Measurements from ENCODE around the gene MED12L. TPM values are rescaled to one million over a fixed set of nuclear protein-coding genes. Genes with fewer than 3 reads are reported as not detected.

The MED12L gene
- total RNA-seq, 1 experiment from 2014 or later = 14.9 TPM

- H2BK5ac ChIP-seq (ENCODE audit: insufficient read length, low read length) = no peak overlapping the region
- Mint-ChIP-seq H3K4me1 (peaks cover 37 to 44% of the 10 kb centered on the region in 2 experiments), H3K27ac (peak overlapping the region in 1 of 3 experiments; percentile 4; a peak in 1 of 7 replicates), H3K4me3 (no peak overlapping the region), H3K36me3 (ENCODE audit: insufficient read depth in 1 of 3, low read depth in 3 of 3) (peaks cover 6 to 11% (median 10%) of the 10 kb centered on the region in 3 experiments; a peak in 6 of 7 replicates), H3K27me3 (ENCODE audit: low read depth) (no peaks in the 10 kb centered on the region), H3K9me3 (peaks cover 0 to 2% of the 10 kb centered on the region in 2 experiments; a peak in 1 of 5 replicates)
- no peak overlapping the region for H3K18ac ChIP-seq (ENCODE audit: insufficient read length, low read depth, low read length)
- no peak for DNase-seq
- H2AFZ ChIP-seq (ENCODE audit: low read length) = no peak overlapping the region
- no peak overlapping the region for H4K5ac ChIP-seq (ENCODE audit: insufficient read length, low read depth, low read length)
- no peaks in the 10 kb centered on the region for H3K9me3 ChIP-seq (ENCODE audit: control insufficient read depth, low read depth, low read length)
- H3K9ac ChIP-seq (ENCODE audit: extremely low read depth, insufficient read length, low read length) = no peak overlapping the region
- peaks cover 13% of the 10 kb centered on the region for H3K79me1 ChIP-seq (ENCODE audit: insufficient read depth, low read depth, low read length, poor library complexity, severe bottlenecking)
- H3K4ac ChIP-seq (ENCODE audit: low read depth, low read length) = no peak overlapping the region
- H4K91ac ChIP-seq (ENCODE audit: insufficient read length, low read depth, low read length) = no peak overlapping the region
- no peak overlapping the region for H3K56ac ChIP-seq (ENCODE audit: insufficient read length, low read depth, low read length)
- no peak overlapping the region for H2BK12ac ChIP-seq (ENCODE audit: insufficient read length, low read depth, low read length)
- no peak overlapping the region for H2BK20ac ChIP-seq (ENCODE audit: low read depth, low read length, poor library complexity, severe bottlenecking)
- TF ChIP-seq CTCF (conservative IDR thresholded peaks at IDR 0.05) = no peak
- no peak overlapping the region for H2BK120ac ChIP-seq (ENCODE audit: low read depth, low read length, poor library complexity, severe bottlenecking)
- no peak overlapping the region for H3K4me2 ChIP-seq (ENCODE audit: insufficient read depth, insufficient read length, low read length)
- WGBS (ENCODE audit: extremely low coverage, insufficient read length, low lambda C conversion rate) = no CpG with 5 or more reads among the region's 4 CpGs
- no peak overlapping the region for H2BK15ac ChIP-seq (ENCODE audit: low read depth, low read length)
- no peak overlapping the region for H3T11ph ChIP-seq (ENCODE audit: low read length)
- peaks cover 12% of the 10 kb centered on the region; the same call in 1 of the 2 replicates for H3K4me1 ChIP-seq (ENCODE audit: insufficient read depth, low read length)
- no peaks in the 10 kb centered on the region for H3K27me3 ChIP-seq (ENCODE audit: insufficient read depth, low read length)
- no peak overlapping the region for H3K14ac ChIP-seq (ENCODE audit: insufficient read depth, low read length)
- H4K8ac ChIP-seq (replicated peaks; ENCODE audit: insufficient read length, low read depth, low read length) = no peak overlapping the region
- H3K79me2 ChIP-seq (ENCODE audit: insufficient read depth, low read length) = peaks cover 30% of the 10 kb centered on the region; the same call in 1 of the 2 replicates
- no peak overlapping the region for H3K23ac ChIP-seq (ENCODE audit: insufficient read length, low read depth, low read length)
- H2AK5ac ChIP-seq (ENCODE audit: insufficient read length, low read length) = no peak overlapping the region
- H3K23me2 ChIP-seq (ENCODE audit: insufficient read length, low read depth, low read length, poor library complexity, severe bottlenecking) = no peaks in the 10 kb centered on the region
- no peaks in the 10 kb centered on the region for H4K20me1 ChIP-seq (ENCODE audit: control insufficient read depth, insufficient read depth, insufficient read length)
- no peak overlapping the region for H3K27ac ChIP-seq (ENCODE audit: insufficient read length, low read depth, low read length)
Observed at GRCh38 chr3:151093905-151094304, 8.4 kb downstream of the MED12L start.

Data from H9 (cell line).